CD4-positive, alpha-beta T cell (primary cell): ENCODE data around the gene PLEKHA1. TPM values are rescaled to one million over a fixed set of nuclear protein-coding genes. Genes with fewer than 3 reads are reported as not detected.

ENCODE experiments used
- ATAC-seq: fragments of 200-7000 bp; cut with Tn5 transposase; one replicate; pipeline ENCODE4 v1.10.0; 2022; ENCODE audit warnings: mild to moderate bottlenecking; ENCODE audit not compliant: poor library complexity
- CTCF ChIA-PET: fragments of 350-600 bp; sonication (Branson Sonifier 250); formaldehyde crosslinking; loops from one replicate; lab custom pipeline; 2021; ENCODE audit warnings: antibody characterized with exemption, inconsistent platforms; lab: Charles Lee
- POLR2A ChIA-PET: fragments of 350-600 bp; sonication (Branson Sonifier 250); formaldehyde crosslinking; loops from one replicate; lab custom pipeline; 2021; ENCODE audit warnings: antibody characterized with exemption, inconsistent platforms; lab: Charles Lee
- DNase-seq, 14 experiments: peaks; one replicate each; pipeline ENCODE4 v3.0.0-alpha.2; 2013 to 2020; ENCODE audit warnings: mixed read lengths in 2 of 14
- H3K27ac ChIP-seq, 2 donors: one replicate each; pipeline versions ENCODE4 v1.5.1 to v1.7.0; 2013; ENCODE audit warnings: low read length in 2 of 2, low read depth in 1 of 2, mild to moderate bottlenecking in 1 of 2
- H3K27me3 ChIP-seq, 2 experiments: 1 replicate in 1 of 2; 2 replicates in 1 of 2; pipeline versions ENCODE4 v1.6.1 to v1.7.0; 2013; ENCODE audit warnings: low read length in 2 of 2, control low read depth in 1 of 2, mild to moderate bottlenecking in 1 of 2, moderate library complexity in 1 of 2; ENCODE audit not compliant: insufficient read depth in 2 of 2, control insufficient read depth in 1 of 2
- H3K36me3 ChIP-seq: one replicate; pipeline ENCODE4 v1.6.1; 2013; ENCODE audit warnings: low read length, control low read depth; ENCODE audit not compliant: insufficient read depth
- H3K4me1 ChIP-seq: one replicate; pipeline ENCODE4 v1.6.1; 2013; ENCODE audit warnings: low read length, control low read depth; ENCODE audit not compliant: insufficient read depth
- H3K4me3 ChIP-seq: one replicate; pipeline ENCODE4 v1.5.1; 2013; ENCODE audit warnings: mild to moderate bottlenecking, low read length, moderate library complexity
- H3K9me3 ChIP-seq, 2 experiments: 1 replicate in 1 of 2; 2 replicates in 1 of 2; pipeline versions ENCODE4 v1.6.1 to v1.7.0; 2013; ENCODE audit warnings: low read length in 2 of 2, mild to moderate bottlenecking in 2 of 2, control low read depth in 1 of 2, moderate library complexity in 1 of 2; ENCODE audit not compliant: control insufficient read depth in 1 of 2, insufficient read depth in 1 of 2
- H3K27ac Mint-ChIP-seq: one replicate; pipeline ENCODE4 v1.8.0; 2020; ENCODE audit warnings: mixed read lengths
- H3K27me3 Mint-ChIP-seq: one replicate; pipeline ENCODE4 v1.8.0; 2021; ENCODE audit warnings: mixed read lengths
- H3K36me3 Mint-ChIP-seq: one replicate; pipeline ENCODE4 v1.8.0; 2021; ENCODE audit warnings: low read depth, mixed read lengths
- H3K4me1 Mint-ChIP-seq: one replicate; pipeline ENCODE4 v1.8.0; 2021; ENCODE audit warnings: low read depth, mixed read lengths
- H3K4me3 Mint-ChIP-seq: one replicate; pipeline ENCODE4 v1.8.0; 2020; ENCODE audit warnings: mild to moderate bottlenecking, mixed read lengths
- H3K9me3 Mint-ChIP-seq: one replicate; pipeline ENCODE4 v1.8.0; 2020; ENCODE audit warnings: mixed read lengths
- CTCF ChIP-seq: fragments of 200-600 bp; IDR thresholded peaks from one replicate; pipeline ENCODE4 v1.8.0; 2022; ENCODE audit warnings: antibody characterized with exemption, mild to moderate bottlenecking
- intact Hi-C, 2 experiments: fragments of 100-400 bp; cut with DNase I in 1 of 2; cut with micrococcal nuclease in 1 of 2; formaldehyde crosslinking; loops; one replicate each; pipeline versions ENCODE4 v1.15.1 to v1.9.0; 2023 to 2025; cut with DNase I, micrococcal nuclease
- total RNA-seq, 174 experiments: library from RNA in 2 of 174; stranded (reverse) in 2 of 174; gene quantifications; one replicate each; pipeline ENCODE4 v1.2.3 and lab custom pipeline; 2021 to 2026

The PLEKHA1 gene
- total RNA-seq, 2 experiments from 2014 or later: 24.9 to 26.8 TPM

- DNase-seq (no peak), ATAC-seq (no peak)
- Mint-ChIP-seq H3K4me3 (peak overlapping the region; percentile 20), H3K36me3 (no peaks in the 10 kb centered on the region), H3K27ac (no peak overlapping the region), H3K27me3 (peaks cover 70% of the 10 kb centered on the region), H3K9me3 (no peaks in the 10 kb centered on the region), H3K4me1 (peaks cover 12% of the 10 kb centered on the region)
- ChIA-PET CTCF (no interaction called here), POLR2A (no interaction called here)
- H3K27me3 ChIP-seq: peaks cover 56 to 76% of the 10 kb centered on the region in 2 experiments
- no peaks in the 10 kb centered on the region for H3K36me3 ChIP-seq
- TF ChIP-seq CTCF: no peak
- no peak overlapping the region for H3K4me3 ChIP-seq
- H3K27ac ChIP-seq: no peak overlapping the region
- H3K9me3 ChIP-seq: no peaks in the 10 kb centered on the region
- intact Hi-C loops: no loop called here
- peaks cover 25% of the 10 kb centered on the region for H3K4me1 ChIP-seq
These were observed 85.2 kb downstream of the PLEKHA1 start for GRCh38 chr10:122459561-122460273.

GRCh38 chr10:122460891-122461293 lies 86.4 kb downstream of the PLEKHA1 start:
- Histone ChIP-seq H3K4me1 (peaks cover 25% of the 10 kb centered on the region), H3K4me3 (peak overlapping the region; percentile 26), H3K27me3 (peaks cover 56 to 72% of the 10 kb centered on the region in 2 experiments), H3K9me3 (no peaks in the 10 kb centered on the region), H3K36me3 (no peaks in the 10 kb centered on the region), H3K27ac (no peak overlapping the region)
- ChIA-PET POLR2A (no interaction called here), CTCF (no interaction called here)
- H3K4me1 Mint-ChIP-seq: peaks cover 12% of the 10 kb centered on the region
- H3K27ac Mint-ChIP-seq: no peak overlapping the region
- peak overlapping the region; percentile 23 for H3K4me3 Mint-ChIP-seq
- H3K36me3 Mint-ChIP-seq: no peaks in the 10 kb centered on the region
- intact Hi-C loops: no loop called here
- H3K27me3 Mint-ChIP-seq: peaks cover 76% of the 10 kb centered on the region
- no peak for TF ChIP-seq CTCF
- ATAC-seq (no peak), DNase-seq (no peak)
- no peaks in the 10 kb centered on the region for H3K9me3 Mint-ChIP-seq

- no peak for TF ChIP-seq CTCF
- no peak for DNase-seq
- POLR2A ChIA-PET: no interaction called here
These were observed 86.8 kb downstream of the PLEKHA1 start, which contains the start of gene HTRA1 for GRCh38 chr10:122461367-122461728. TSS of gene HTRA1 (plus strand) at chr10:122461553. CDS start at chr10:122461653, 100 bp downstream.

More at GRCh38 chr10:122461367-122461728, 86.8 kb downstream of the PLEKHA1 start, which contains the start of gene HTRA1:
- no peaks in the 10 kb centered on the region for H3K9me3 Mint-ChIP-seq
- Histone ChIP-seq H3K27ac (no peak within 1 kb of the TSS), H3K36me3 (no peaks in the 10 kb centered on the region), H3K4me1 (peaks cover 25% of the 10 kb centered on the region), H3K9me3 (no peaks in the 10 kb centered on the region), H3K27me3 (peaks cover 56 to 67% of the 10 kb centered on the region in 2 experiments), H3K4me3 (peak within 1 kb of the TSS; percentile 47)
- CTCF ChIA-PET: no interaction called here
- intact Hi-C loops: no loop called here
- no peak within 1 kb of the TSS for H3K27ac Mint-ChIP-seq
- ATAC-seq: no peak
- H3K4me1 Mint-ChIP-seq: peaks cover 12% of the 10 kb centered on the region
- peaks cover 80% of the 10 kb centered on the region for H3K27me3 Mint-ChIP-seq
- no peaks in the 10 kb centered on the region for H3K36me3 Mint-ChIP-seq
- H3K4me3 Mint-ChIP-seq: peak within 1 kb of the TSS; percentile 85
